ENCODE measurements around the gene PRKCH.
A peak's percentile ranks its signal among the peaks of the same experiment; 100 is the strongest.

PRKCH gene

GRCh38 chr14:61344437-61345150 is 23.2 kb downstream of the PRKCH start:
- DNase-seq (ENCODE audit: low read depth, low spot score): no peak
- Histone ChIP-seq H3K27ac (ENCODE audit: low read length) (no peak overlapping the region), H3K9me3 (ENCODE audit: control insufficient read depth, insufficient read depth, low read length) (no peaks in the 10 kb centered on the region), H3K4me1 (ENCODE audit: control insufficient read depth, insufficient read depth, low read length) (no peaks in the 10 kb centered on the region), H3K27me3 (ENCODE audit: control insufficient read depth, insufficient read depth, low read length) (no peaks in the 10 kb centered on the region), H3K4me3 (ENCODE audit: low read length) (no peak overlapping the region), H3K36me3 (ENCODE audit: control insufficient read depth, insufficient read depth, low read length) (no peaks in the 10 kb centered on the region)
- no CpG with 5 or more reads among the region's 7 CpGs for WGBS (ENCODE audit: insufficient coverage, insufficient read length)

GRCh38 chr14:61345151-61345482 is 23.7 kb downstream of the PRKCH start:
- Histone ChIP-seq H3K36me3 (ENCODE audit: control insufficient read depth, insufficient read depth, low read length) (no peaks in the 10 kb centered on the region), H3K4me3 (ENCODE audit: low read length) (no peak overlapping the region), H3K4me1 (ENCODE audit: control insufficient read depth, insufficient read depth, low read length) (no peaks in the 10 kb centered on the region), H3K27ac (ENCODE audit: low read length) (no peak overlapping the region), H3K27me3 (ENCODE audit: control insufficient read depth, insufficient read depth, low read length) (no peaks in the 10 kb centered on the region), H3K9me3 (ENCODE audit: control insufficient read depth, insufficient read depth, low read length) (no peaks in the 10 kb centered on the region)
- no peak for DNase-seq (ENCODE audit: low read depth, low spot score)
- WGBS (ENCODE audit: insufficient coverage, insufficient read length): no CpG with 5 or more reads among the region's 2 CpGs

GRCh38 chr14:61346221-61346620 is 24.8 kb downstream of the PRKCH start:
- H3K9me3 ChIP-seq (ENCODE audit: control insufficient read depth, insufficient read depth, low read length): no peaks in the 10 kb centered on the region

GRCh38 chr14:61346793-61347192 is 25.4 kb downstream of the PRKCH start:
- H3K27me3 ChIP-seq (ENCODE audit: control insufficient read depth, insufficient read depth, low read length): no peaks in the 10 kb centered on the region
- H3K9me3 ChIP-seq (ENCODE audit: control insufficient read depth, insufficient read depth, low read length): no peaks in the 10 kb centered on the region
- no peak overlapping the region for H3K27ac ChIP-seq (ENCODE audit: low read length)
- no CpG with 5 or more reads among the region's 4 CpGs for WGBS (ENCODE audit: insufficient coverage, insufficient read length)
- no peak for DNase-seq (ENCODE audit: low read depth, low spot score)
- H3K4me3 ChIP-seq (ENCODE audit: low read length): no peak overlapping the region
- no peaks in the 10 kb centered on the region for H3K4me1 ChIP-seq (ENCODE audit: control insufficient read depth, insufficient read depth, low read length)
- H3K36me3 ChIP-seq (ENCODE audit: control insufficient read depth, insufficient read depth, low read length): no peaks in the 10 kb centered on the region

More at GRCh38 chr14:61346221-61346620, 24.8 kb downstream of the PRKCH start:
- H3K27ac ChIP-seq (ENCODE audit: low read length): no peak overlapping the region
- no CpG with 5 or more reads among the region's 2 CpGs for WGBS (ENCODE audit: insufficient coverage, insufficient read length)
- DNase-seq (ENCODE audit: low read depth, low spot score): no peak
- H3K27me3 ChIP-seq (ENCODE audit: control insufficient read depth, insufficient read depth, low read length): no peaks in the 10 kb centered on the region
- no peak overlapping the region for H3K4me3 ChIP-seq (ENCODE audit: low read length)
- H3K36me3 ChIP-seq (ENCODE audit: control insufficient read depth, insufficient read depth, low read length): no peaks in the 10 kb centered on the region
- H3K4me1 ChIP-seq (ENCODE audit: control insufficient read depth, insufficient read depth, low read length): no peaks in the 10 kb centered on the region

GRCh38 chr14:61347826-61348443 is 26.6 kb downstream of the PRKCH start:
- H3K27me3 ChIP-seq (ENCODE audit: control insufficient read depth, insufficient read depth, low read length): no peaks in the 10 kb centered on the region
- no peaks in the 10 kb centered on the region for H3K4me1 ChIP-seq (ENCODE audit: control insufficient read depth, insufficient read depth, low read length)
- no peak overlapping the region for H3K4me3 ChIP-seq (ENCODE audit: low read length)
- WGBS (ENCODE audit: insufficient coverage, insufficient read length): no CpG with 5 or more reads among the region's 8 CpGs
- H3K36me3 ChIP-seq (ENCODE audit: control insufficient read depth, insufficient read depth, low read length): no peaks in the 10 kb centered on the region
- DNase-seq (ENCODE audit: low read depth, low spot score): no peak
- no peak overlapping the region for H3K27ac ChIP-seq (ENCODE audit: low read length)
- H3K9me3 ChIP-seq (ENCODE audit: control insufficient read depth, insufficient read depth, low read length): no peaks in the 10 kb centered on the region

GRCh38 chr14:61350427-61351270 is 29.3 kb downstream of the PRKCH start:
- no CpG with 5 or more reads among the region's 6 CpGs for WGBS (ENCODE audit: insufficient coverage, insufficient read length)
- no peaks in the 10 kb centered on the region for H3K36me3 ChIP-seq (ENCODE audit: control insufficient read depth, insufficient read depth, low read length)
- H3K4me1 ChIP-seq (ENCODE audit: control insufficient read depth, insufficient read depth, low read length): no peaks in the 10 kb centered on the region
- H3K9me3 ChIP-seq (ENCODE audit: control insufficient read depth, insufficient read depth, low read length): no peaks in the 10 kb centered on the region
- no peaks in the 10 kb centered on the region for H3K27me3 ChIP-seq (ENCODE audit: control insufficient read depth, insufficient read depth, low read length)
- DNase-seq (ENCODE audit: low read depth, low spot score): no peak
- no peak overlapping the region for H3K27ac ChIP-seq (ENCODE audit: low read length)
- H3K4me3 ChIP-seq (ENCODE audit: low read length): no peak overlapping the region

- Histone ChIP-seq H3K4me3 (ENCODE audit: low read length) (no peak overlapping the region), H3K36me3 (ENCODE audit: control insufficient read depth, insufficient read depth, low read length) (no peaks in the 10 kb centered on the region), H3K27me3 (ENCODE audit: control insufficient read depth, insufficient read depth, low read length) (no peaks in the 10 kb centered on the region), H3K27ac (ENCODE audit: low read length) (no peak overlapping the region), H3K9me3 (ENCODE audit: control insufficient read depth, insufficient read depth, low read length) (no peaks in the 10 kb centered on the region), H3K4me1 (ENCODE audit: control insufficient read depth, insufficient read depth, low read length) (peaks cover 4% of the 10 kb centered on the region; the same call in 1 of the 2 replicates)
- DNase-seq (ENCODE audit: low read depth, low spot score): no peak
- WGBS (ENCODE audit: insufficient coverage, insufficient read length): no CpG with 5 or more reads among the region's 6 CpGs
Observed at GRCh38 chr14:61351477-61351876, 30.1 kb downstream of the PRKCH start.

- WGBS (ENCODE audit: insufficient coverage, insufficient read length): no CpG with 5 or more reads among the region's 6 CpGs
- DNase-seq (ENCODE audit: low read depth, low spot score): peak; percentile 31
- Histone ChIP-seq H3K9me3 (ENCODE audit: control insufficient read depth, insufficient read depth, low read length) (no peaks in the 10 kb centered on the region), H3K27me3 (ENCODE audit: control insufficient read depth, insufficient read depth, low read length) (no peaks in the 10 kb centered on the region), H3K36me3 (ENCODE audit: control insufficient read depth, insufficient read depth, low read length) (no peaks in the 10 kb centered on the region), H3K27ac (ENCODE audit: low read length) (no peak overlapping the region), H3K4me3 (ENCODE audit: low read length) (no peak overlapping the region), H3K4me1 (ENCODE audit: control insufficient read depth, insufficient read depth, low read length) (peaks cover 4% of the 10 kb centered on the region; the same call in 1 of the 2 replicates)
Observed at GRCh38 chr14:61355892-61356325, 34.5 kb downstream of the PRKCH start.

- Histone ChIP-seq H3K36me3 (ENCODE audit: control insufficient read depth, insufficient read depth, low read length) (no peaks in the 10 kb centered on the region), H3K27ac (ENCODE audit: low read length) (no peak overlapping the region), H3K9me3 (ENCODE audit: control insufficient read depth, insufficient read depth, low read length) (no peaks in the 10 kb centered on the region), H3K4me1 (ENCODE audit: control insufficient read depth, insufficient read depth, low read length) (peaks cover 4% of the 10 kb centered on the region; the same call in 1 of the 2 replicates), H3K27me3 (ENCODE audit: control insufficient read depth, insufficient read depth, low read length) (no peaks in the 10 kb centered on the region), H3K4me3 (ENCODE audit: low read length) (no peak overlapping the region)
- no peak for DNase-seq (ENCODE audit: low read depth, low spot score)
- WGBS (ENCODE audit: insufficient coverage, insufficient read length): no CpG with 5 or more reads among the region's 4 CpGs
Observed at GRCh38 chr14:61357123-61357522, 35.7 kb downstream of the PRKCH start.

GRCh38 chr14:61358554-61359226 is 37.3 kb downstream of the PRKCH start:
- Histone ChIP-seq H3K27me3 (ENCODE audit: control insufficient read depth, insufficient read depth, low read length) (no peaks in the 10 kb centered on the region), H3K36me3 (ENCODE audit: control insufficient read depth, insufficient read depth, low read length) (no peaks in the 10 kb centered on the region), H3K4me3 (ENCODE audit: low read length) (no peak overlapping the region), H3K9me3 (ENCODE audit: control insufficient read depth, insufficient read depth, low read length) (no peaks in the 10 kb centered on the region), H3K27ac (ENCODE audit: low read length) (no peak overlapping the region), H3K4me1 (ENCODE audit: control insufficient read depth, insufficient read depth, low read length) (peaks cover 4% of the 10 kb centered on the region; the same call in 1 of the 2 replicates)
- WGBS (ENCODE audit: insufficient coverage, insufficient read length): no CpG with 5 or more reads among the region's 3 CpGs
- DNase-seq (ENCODE audit: low read depth, low spot score): no peak
